CD4-positive, CD25-positive, alpha-beta regulatory T cell (primary cell): ENCODE results near the gene VSTM4. TPM values are rescaled to one million over a fixed set of nuclear protein-coding genes. Genes with fewer than 3 reads are reported as not detected.

Experiments
- ATAC-seq, 2 donors: fragments of 150-1000 bp; cut with Tn5 transposase; one replicate each; pipeline ENCODE4 v1.10.0; 2021; ENCODE audit warnings: low read depth in 2 of 2, moderate number of reproducible peaks in 2 of 2, moderate library complexity in 1 of 2
- DNase-seq, 3 donors: peaks; one replicate each; pipeline versions ENCODE4 v3.0.0 to v3.0.0-alpha.2; 2012 to 2022; ENCODE audit warnings: mixed read lengths in 1 of 3
- H3K27ac ChIP-seq: one replicate; pipeline ENCODE4 v1.7.0; 2013; ENCODE audit warnings: mild to moderate bottlenecking, low read length; ENCODE audit not compliant: insufficient read depth, poor library complexity, severe bottlenecking
- H3K27me3 ChIP-seq: one replicate; pipeline ENCODE4 v1.7.0; 2013; ENCODE audit warnings: low read length; ENCODE audit not compliant: control insufficient read depth, insufficient read depth
- H3K36me3 ChIP-seq: one replicate; pipeline ENCODE4 v1.7.0; 2013; ENCODE audit warnings: mild to moderate bottlenecking, low read length, moderate library complexity; ENCODE audit not compliant: control insufficient read depth, insufficient read depth
- H3K4me1 ChIP-seq: 2 replicates; pipeline ENCODE4 v1.7.0; 2013; ENCODE audit warnings: mild to moderate bottlenecking, low read length; ENCODE audit not compliant: insufficient read depth, control insufficient read depth, poor library complexity, severe bottlenecking
- H3K4me3 ChIP-seq: one replicate; pipeline ENCODE4 v1.7.0; 2013; ENCODE audit warnings: low read depth, mild to moderate bottlenecking, low read length, moderate library complexity
- H3K9me3 ChIP-seq, 2 experiments: 1 replicate in 1 of 2; 2 replicates in 1 of 2; pipeline ENCODE4 v1.7.0; 2013; ENCODE audit warnings: low read length in 2 of 2, mild to moderate bottlenecking in 1 of 2, moderate library complexity in 1 of 2; ENCODE audit not compliant: control insufficient read depth in 2 of 2
- H3K27ac Mint-ChIP-seq, 3 donors: one replicate each; pipeline ENCODE4 v1.8.0; 2020 to 2022; ENCODE audit warnings: mild to moderate bottlenecking in 3 of 3, mixed read lengths in 3 of 3, moderate library complexity in 2 of 3
- H3K27me3 Mint-ChIP-seq: one replicate; pipeline ENCODE4 v1.8.0; 2022; ENCODE audit warnings: mild to moderate bottlenecking, mixed read lengths
- H3K36me3 Mint-ChIP-seq: one replicate; pipeline ENCODE4 v1.8.0; 2020; ENCODE audit warnings: mixed read lengths
- H3K4me1 Mint-ChIP-seq, 4 donors: one replicate each; pipeline ENCODE4 v1.8.0; 2020 to 2022; ENCODE audit warnings: mixed read lengths in 4 of 4, mild to moderate bottlenecking in 1 of 4
- H3K4me3 Mint-ChIP-seq, 4 donors: one replicate each; pipeline ENCODE4 v1.8.0; 2020 to 2022; ENCODE audit warnings: mild to moderate bottlenecking in 4 of 4, mixed read lengths in 4 of 4, moderate library complexity in 3 of 4
- H3K9me3 Mint-ChIP-seq, 7 donors: one replicate each; pipeline ENCODE4 v1.8.0; 2020 to 2022; ENCODE audit warnings: mixed read lengths in 7 of 7, mild to moderate bottlenecking in 3 of 7, moderate library complexity in 2 of 7
- polyA plus RNA-seq, 4 donors: library from polyadenylated mRNA; unstranded; fragments of 300-500 nt; fragmentation: Illumina TruSeq; gene quantifications; one replicate each; pipeline ENCODE4 v1.2.3, GENCODE V29; 2021
- total RNA-seq: library from RNA; stranded (reverse); gene quantifications from one replicate; pipeline ENCODE4 v1.2.3, GENCODE V29; 2022

Gene VSTM4
- not detected for total RNA-seq
- under 1 TPM in 1 of 4 donors, not detected in 3; 0.05 TPM for polyA plus RNA-seq

GRCh38 chr10:49115015-49115795 lies at the start of gene VSTM4:
VSTM4 (minus strand) TSS chr10:49115522; CDS start chr10:49115485, 37 bp downstream.
- no peak for ATAC-seq
- Mint-ChIP-seq H3K27me3 (peaks cover 38% of the 10 kb centered on the region), H3K36me3 (no peaks in the 10 kb centered on the region), H3K4me1 (peaks cover 0 to 5% (median 2%) of the 10 kb centered on the region in 4 donors), H3K27ac (no peak within 1 kb of the TSS), H3K4me3 (peak within 1 kb of the TSS in 2 of 4 donors; percentile 27 to 50), H3K9me3 (no peaks in the 10 kb centered on the region)
- Histone ChIP-seq H3K36me3 (no peaks in the 10 kb centered on the region), H3K27me3 (no peaks in the 10 kb centered on the region), H3K9me3 (no peaks in the 10 kb centered on the region), H3K4me1 (no peaks in the 10 kb centered on the region), H3K4me3 (no peak within 1 kb of the TSS), H3K27ac (no peak within 1 kb of the TSS)
- DNase-seq: no peak

- H3K4me3 Mint-ChIP-seq: peak overlapping the region in 1 of 4 donors; percentile 18
Observed at GRCh38 chr10:49164559-49165188, 49.4 kb upstream of the VSTM4 start.

GRCh38 chr10:49163741-49164140 lies 48.4 kb upstream of the VSTM4 start:
- H3K27ac ChIP-seq: no peak overlapping the region
- H3K4me1 Mint-ChIP-seq: peaks cover 0 to 11% (median 4%) of the 10 kb centered on the region in 4 donors
- no peaks in the 10 kb centered on the region for H3K9me3 ChIP-seq
- H3K4me3 Mint-ChIP-seq: no peak overlapping the region
- no peaks in the 10 kb centered on the region for H3K4me1 ChIP-seq
- H3K27me3 Mint-ChIP-seq: no peaks in the 10 kb centered on the region
- peak overlapping the region in 1 of 3 donors; percentile 26 for H3K27ac Mint-ChIP-seq
- H3K36me3 ChIP-seq: peaks cover 3% of the 10 kb centered on the region
- H3K27me3 ChIP-seq: no peaks in the 10 kb centered on the region
- no peak overlapping the region for H3K4me3 ChIP-seq
- H3K9me3 Mint-ChIP-seq: no peaks in the 10 kb centered on the region
- DNase-seq: no peak
- ATAC-seq: no peak
- H3K36me3 Mint-ChIP-seq: no peaks in the 10 kb centered on the region

More at GRCh38 chr10:49164559-49165188, 49.4 kb upstream of the VSTM4 start:
- peak; percentile 52 to 91 for ATAC-seq
- H3K27ac Mint-ChIP-seq: peak overlapping the region in 2 of 3 donors; percentile 67 to 88
- H3K27me3 Mint-ChIP-seq: no peaks in the 10 kb centered on the region
- Histone ChIP-seq H3K4me1 (no peaks in the 10 kb centered on the region), H3K36me3 (peaks cover 3% of the 10 kb centered on the region), H3K4me3 (no peak overlapping the region), H3K27ac (no peak overlapping the region), H3K9me3 (no peaks in the 10 kb centered on the region), H3K27me3 (no peaks in the 10 kb centered on the region)
- no peaks in the 10 kb centered on the region for H3K36me3 Mint-ChIP-seq
- no peaks in the 10 kb centered on the region for H3K9me3 Mint-ChIP-seq
- DNase-seq: peak in 1 of 3 donors; percentile 79
- H3K4me1 Mint-ChIP-seq: peaks cover 0 to 14% (median 4%) of the 10 kb centered on the region in 4 donors

- no peaks in the 10 kb centered on the region for H3K9me3 Mint-ChIP-seq
- H3K27ac Mint-ChIP-seq: no peak overlapping the region
- Histone ChIP-seq H3K9me3 (no peaks in the 10 kb centered on the region), H3K27me3 (no peaks in the 10 kb centered on the region), H3K4me3 (no peak overlapping the region), H3K27ac (no peak overlapping the region), H3K4me1 (no peaks in the 10 kb centered on the region), H3K36me3 (peaks cover 3% of the 10 kb centered on the region)
- H3K4me3 Mint-ChIP-seq: no peak overlapping the region
- no peaks in the 10 kb centered on the region for H3K36me3 Mint-ChIP-seq
- H3K4me1 Mint-ChIP-seq: peaks cover 0 to 11% (median 4%) of the 10 kb centered on the region in 4 donors
- DNase-seq (no peak), ATAC-seq (no peak)
- H3K27me3 Mint-ChIP-seq: no peaks in the 10 kb centered on the region
Observed at GRCh38 chr10:49162761-49163310, 47.5 kb upstream of the VSTM4 start.

GRCh38 chr10:49162063-49162462 lies 46.7 kb upstream of the VSTM4 start:
- H3K27ac Mint-ChIP-seq: peak overlapping the region in 1 of 3 donors; percentile 1

GRCh38 chr10:49161411-49161997 lies 46.2 kb upstream of the VSTM4 start:
- H3K4me1 Mint-ChIP-seq: peaks cover 0 to 11% (median 4%) of the 10 kb centered on the region in 4 donors
- Histone ChIP-seq H3K27ac (no peak overlapping the region), H3K9me3 (no peaks in the 10 kb centered on the region), H3K4me3 (no peak overlapping the region), H3K27me3 (no peaks in the 10 kb centered on the region), H3K36me3 (peaks cover 3% of the 10 kb centered on the region), H3K4me1 (no peaks in the 10 kb centered on the region)
- ATAC-seq (no peak), DNase-seq (no peak)
- H3K4me3 Mint-ChIP-seq: no peak overlapping the region
- H3K36me3 Mint-ChIP-seq: no peaks in the 10 kb centered on the region
- peaks cover 0 to 1% (median 0%) of the 10 kb centered on the region in 7 donors for H3K9me3 Mint-ChIP-seq
- peak overlapping the region in 1 of 3 donors; percentile 1 for H3K27ac Mint-ChIP-seq
- H3K27me3 Mint-ChIP-seq: no peaks in the 10 kb centered on the region

More at GRCh38 chr10:49162063-49162462, 46.7 kb upstream of the VSTM4 start:
- Mint-ChIP-seq H3K4me3 (no peak overlapping the region), H3K27me3 (no peaks in the 10 kb centered on the region), H3K36me3 (no peaks in the 10 kb centered on the region), H3K9me3 (peaks cover 0 to 1% (median 0%) of the 10 kb centered on the region in 7 donors), H3K4me1 (peaks cover 0 to 11% (median 4%) of the 10 kb centered on the region in 4 donors)
- peaks cover 3% of the 10 kb centered on the region for H3K36me3 ChIP-seq
- H3K4me1 ChIP-seq: no peaks in the 10 kb centered on the region
- no peak overlapping the region for H3K27ac ChIP-seq
- no peak overlapping the region for H3K4me3 ChIP-seq
- no peaks in the 10 kb centered on the region for H3K27me3 ChIP-seq
- no peaks in the 10 kb centered on the region for H3K9me3 ChIP-seq
- ATAC-seq (no peak), DNase-seq (no peak)

GRCh38 chr10:49160814-49161213 lies 45.5 kb upstream of the VSTM4 start:
- Histone ChIP-seq H3K27me3 (no peaks in the 10 kb centered on the region), H3K4me1 (no peaks in the 10 kb centered on the region), H3K9me3 (no peaks in the 10 kb centered on the region), H3K27ac (no peak overlapping the region), H3K36me3 (peaks cover 3% of the 10 kb centered on the region), H3K4me3 (no peak overlapping the region)
- peaks cover 0 to 11% (median 4%) of the 10 kb centered on the region in 4 donors for H3K4me1 Mint-ChIP-seq
- ATAC-seq (no peak), DNase-seq (no peak)
- peaks cover 0 to 3% (median 0%) of the 10 kb centered on the region in 7 donors for H3K9me3 Mint-ChIP-seq
- H3K4me3 Mint-ChIP-seq: no peak overlapping the region
- no peaks in the 10 kb centered on the region for H3K36me3 Mint-ChIP-seq
- no peaks in the 10 kb centered on the region for H3K27me3 Mint-ChIP-seq
- no peak overlapping the region for H3K27ac Mint-ChIP-seq
